Prostate gland (tissue), 2 donors: ENCODE data around the gene WHRN.

Experiments
- POLR2A ChIP-seq: fragments of 450-650 bp; IDR thresholded peaks from one replicate; pipeline ENCODE4 v1.6.1; 2016; ENCODE audit warnings: antibody characterized with exemption, mild to moderate bottlenecking
- POLR2AphosphoS5 ChIP-seq: sonication (generic); formaldehyde crosslinking; IDR thresholded peaks from one replicate; pipeline ENCODE4 v1.6.1; 2017; ENCODE audit warnings: antibody characterized with exemption
- TF ChIP-seq, protein P1 (sequence below), 4 experiments: fragments of 200-600 bp in 2 of 4; fragments of 450-650 bp in 2 of 4; sonication (generic) in 2 of 4; IDR thresholded peaks; 1 replicate in 3 of 4; 2 replicates in 1 of 4; pipeline ENCODE4 v1.5.1; 2016 to 2019; ENCODE audit warnings: antibody characterized with exemption in 4 of 4, mild to moderate bottlenecking in 2 of 4, moderate library complexity in 2 of 4

DNA sequence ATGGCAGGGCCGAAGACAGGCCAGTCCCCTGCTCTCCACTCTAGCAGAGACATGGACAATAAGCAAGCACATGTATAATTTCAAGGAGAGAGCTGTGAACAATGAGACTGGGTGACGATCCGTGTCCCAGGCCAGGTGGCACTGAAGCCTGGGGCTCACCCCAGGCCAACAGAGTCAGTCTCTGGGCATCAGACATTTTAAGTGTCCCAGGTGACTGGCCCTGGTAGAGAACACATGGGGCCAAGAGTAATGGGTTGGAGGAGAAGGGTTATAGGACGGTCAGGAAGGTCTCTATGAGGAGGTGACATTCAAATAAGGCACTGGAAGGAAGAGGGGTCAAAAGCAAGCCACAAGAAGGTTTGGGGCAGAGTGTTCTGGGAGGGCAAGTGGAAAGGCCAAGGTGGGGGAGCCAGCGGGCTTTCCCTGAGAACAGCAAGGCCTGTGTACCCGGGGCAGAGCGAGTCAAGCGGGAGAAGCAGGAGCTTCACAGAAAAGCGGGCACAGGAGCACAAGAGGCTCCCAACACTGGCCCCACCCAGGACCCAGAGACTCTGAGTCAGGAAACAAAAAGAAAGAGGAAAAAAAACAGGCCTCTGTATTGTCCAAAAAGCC lies 116.4 kb downstream of the WHRN start:
- no peak for TF ChIP-seq POLR2AphosphoS5
- no peak for TF ChIP-seq POLR2A
- TF ChIP-seq, protein P1, sequence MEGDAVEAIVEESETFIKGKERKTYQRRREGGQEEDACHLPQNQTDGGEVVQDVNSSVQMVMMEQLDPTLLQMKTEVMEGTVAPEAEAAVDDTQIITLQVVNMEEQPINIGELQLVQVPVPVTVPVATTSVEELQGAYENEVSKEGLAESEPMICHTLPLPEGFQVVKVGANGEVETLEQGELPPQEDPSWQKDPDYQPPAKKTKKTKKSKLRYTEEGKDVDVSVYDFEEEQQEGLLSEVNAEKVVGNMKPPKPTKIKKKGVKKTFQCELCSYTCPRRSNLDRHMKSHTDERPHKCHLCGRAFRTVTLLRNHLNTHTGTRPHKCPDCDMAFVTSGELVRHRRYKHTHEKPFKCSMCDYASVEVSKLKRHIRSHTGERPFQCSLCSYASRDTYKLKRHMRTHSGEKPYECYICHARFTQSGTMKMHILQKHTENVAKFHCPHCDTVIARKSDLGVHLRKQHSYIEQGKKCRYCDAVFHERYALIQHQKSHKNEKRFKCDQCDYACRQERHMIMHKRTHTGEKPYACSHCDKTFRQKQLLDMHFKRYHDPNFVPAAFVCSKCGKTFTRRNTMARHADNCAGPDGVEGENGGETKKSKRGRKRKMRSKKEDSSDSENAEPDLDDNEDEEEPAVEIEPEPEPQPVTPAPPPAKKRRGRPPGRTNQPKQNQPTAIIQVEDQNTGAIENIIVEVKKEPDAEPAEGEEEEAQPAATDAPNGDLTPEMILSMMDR (IDR thresholded peaks at IDR 0.05) = no peak
